CD4-positive, alpha-beta T cell treated with Interleukin-15 for 1 hour (primary cell): ENCODE data around the gene ZMPSTE24.
"Not testable (repeated sequence)": the region's sequence is repeated elsewhere in the genome, so short reads cannot be mapped to it uniquely, and the experiment has no call there.

ENCODE experiments used
- DNase-seq: peaks from one replicate; pipeline ENCODE4 v3.0.0-alpha.2; 2020

Gene ZMPSTE24

GRCh38 chr1:40318970-40319621 lies 61.1 kb downstream of the ZMPSTE24 start:
- no peak for DNase-seq

- not testable (repeated sequence) for DNase-seq
These were observed 73.4 kb downstream of the ZMPSTE24 start for GRCh38 chr1:40331403-40331802.

GRCh38 chr1:40332695-40333094 lies 74.7 kb downstream of the ZMPSTE24 start:
- DNase-seq, result no peak

DNA sequence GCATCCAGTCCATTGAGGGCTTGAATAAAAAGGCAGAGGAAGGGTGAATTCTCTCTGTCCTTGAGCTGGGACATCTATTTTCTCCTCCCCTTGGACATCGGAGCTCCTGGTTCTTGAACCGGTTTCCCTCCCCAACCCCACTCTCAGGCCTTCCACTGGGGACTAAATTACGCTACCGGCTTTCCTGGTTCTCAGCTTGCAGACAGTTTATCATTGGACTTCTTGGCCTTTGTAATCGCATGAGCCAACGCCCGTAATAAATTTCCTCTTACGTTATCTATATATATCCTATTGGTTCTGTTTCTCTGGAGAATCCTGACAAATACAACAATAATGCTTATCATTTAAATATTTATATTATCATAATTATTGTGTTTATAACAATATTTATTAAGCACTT lies 79.4 kb downstream of the ZMPSTE24 start:
- no peak for DNase-seq

GRCh38 chr1:40338745-40339419 lies 80.8 kb downstream of the ZMPSTE24 start:
- DNase-seq, result peak; percentile 90

- no peak for DNase-seq
These were observed 81.6 kb downstream of the ZMPSTE24 start for GRCh38 chr1:40339420-40340323.

DNA sequence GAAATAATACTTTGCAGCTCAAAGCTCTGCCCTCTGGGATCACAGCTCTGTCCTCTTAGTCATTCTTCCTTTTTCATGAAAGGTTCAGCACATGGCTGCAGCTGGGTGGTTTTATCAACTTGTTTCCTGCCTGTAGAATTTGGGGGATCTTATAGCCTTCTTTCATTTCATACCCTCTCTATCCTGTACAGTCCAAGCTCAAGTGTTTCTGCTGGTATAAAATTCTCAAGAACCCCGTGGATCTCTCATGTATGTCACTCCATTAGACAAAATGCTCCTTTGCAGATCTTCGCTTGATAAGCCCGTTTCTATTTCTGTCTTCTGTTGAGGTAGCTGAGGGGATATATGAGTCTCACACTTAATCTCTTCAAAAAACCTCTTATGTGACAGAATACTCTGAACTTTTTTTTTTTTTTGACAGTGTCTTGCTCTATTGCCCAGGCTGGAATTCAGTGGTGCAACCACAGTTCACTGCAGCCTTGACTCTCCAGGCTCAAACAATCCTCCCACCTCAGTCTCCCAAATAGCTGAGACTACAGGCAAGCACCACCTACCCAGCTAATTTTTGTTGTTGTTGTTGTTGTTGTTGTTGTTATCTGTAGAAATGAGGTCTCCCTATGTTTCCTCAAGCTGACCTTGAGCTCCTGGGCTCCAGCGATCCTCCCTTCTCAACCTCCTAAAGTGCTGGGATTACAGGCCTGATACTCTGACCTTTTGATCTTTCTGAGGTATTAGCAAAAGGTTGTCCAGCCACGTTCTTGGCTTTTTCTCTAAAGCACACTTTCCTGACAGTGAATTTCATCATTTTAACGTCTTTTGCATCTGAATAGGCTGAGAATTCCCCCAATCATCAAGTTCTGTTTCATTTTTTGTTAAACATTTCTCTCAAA lies 83.7 kb downstream of the ZMPSTE24 start:
- no peak for DNase-seq

GRCh38 chr1:40342381-40342717 lies 84.3 kb downstream of the ZMPSTE24 start:
- DNase-seq, result not testable (repeated sequence)
